ENCODE data around the gene TRIM28.

TRIM28 gene

GRCh38 chr19:58579473-58580142 is 35.7 kb downstream of the TRIM28 start:
- DNase-seq: no peak

- DNase-seq: no peak
Observed at GRCh38 chr19:58581227-58582141, 37.6 kb downstream of the TRIM28 start.

- DNase-seq: no peak
Observed at GRCh38 chr19:58582985-58583384, 39.1 kb downstream of the TRIM28 start.

- DNase-seq: no peak
Observed at GRCh38 chr19:58584498-58585441, 40.9 kb downstream of the TRIM28 start.

GRCh38 chr19:58585442-58586132 is 41.7 kb downstream of the TRIM28 start:
- DNase-seq: no peak

- DNase-seq: no peak
Observed at GRCh38 chr19:58586133-58586765, 42.4 kb downstream of the TRIM28 start.
